HG03039 (cell line): Measurements from ENCODE around the gene LENG8.

Source experiments
- ATAC-seq: cut with Tn5 transposase; IDR thresholded peaks from one replicate; pipeline ENCODE4 v1.9.1; 2021; ENCODE audit warnings: mild to moderate bottlenecking, moderate library complexity; ENCODE audit not compliant: unreplicated experiment

Gene LENG8

DNA sequence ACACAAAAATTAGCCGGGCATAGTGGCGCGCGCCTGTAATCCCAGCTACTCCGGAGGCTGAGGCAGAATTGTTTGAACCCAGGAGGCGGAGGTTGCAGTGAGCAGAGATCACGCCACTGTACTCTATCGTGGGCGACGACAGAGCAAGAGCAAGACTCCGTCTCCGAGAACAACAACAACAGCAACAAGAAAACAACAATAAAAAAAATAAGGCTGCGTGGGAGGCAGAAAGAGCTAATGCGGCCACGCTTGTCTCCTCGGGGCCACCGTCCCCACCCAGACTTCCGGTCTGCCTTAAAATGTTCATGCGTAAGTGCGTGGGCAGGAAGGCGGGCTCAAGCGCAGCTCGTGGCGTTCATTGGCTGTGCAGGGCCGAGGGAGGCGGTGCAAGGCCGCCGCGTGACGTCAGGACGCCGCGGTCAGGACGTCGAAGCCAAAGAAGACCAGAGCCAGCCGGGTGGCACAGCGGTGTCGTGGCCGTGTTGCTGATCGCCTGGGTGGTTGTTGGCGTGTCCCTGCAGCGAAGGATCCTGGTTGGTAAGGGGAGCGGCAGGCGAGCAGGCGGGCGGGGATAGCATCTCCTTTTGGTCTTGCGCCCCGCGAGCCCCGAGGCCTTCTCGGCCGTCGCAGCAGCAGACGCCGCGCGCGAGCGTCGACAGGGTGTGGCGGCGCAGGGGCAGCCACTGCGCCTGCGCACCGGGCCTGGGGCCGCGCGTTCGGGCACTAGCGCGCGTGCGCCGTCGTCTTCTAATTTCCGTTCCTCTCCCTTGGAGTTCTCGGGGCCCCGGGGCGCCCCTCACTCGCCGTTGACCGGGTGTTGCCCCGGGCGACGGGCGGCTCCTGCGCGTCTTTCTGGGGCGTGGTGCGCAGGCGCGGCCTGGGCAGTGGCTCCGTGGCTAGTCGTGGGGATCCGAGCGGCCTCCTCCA, at the start of gene LENG8:
Gene LENG8, plus strand, starts transcription at position 426 of the 927 bp plus-strand sequence. CDS start 2,146 bp downstream, outside the sequence.
- ATAC-seq: peak; percentile 85

- ATAC-seq: no peak
These were observed 48.1 kb upstream of the LENG8 start for GRCh38 chr19:54400913-54401312.

DNA sequence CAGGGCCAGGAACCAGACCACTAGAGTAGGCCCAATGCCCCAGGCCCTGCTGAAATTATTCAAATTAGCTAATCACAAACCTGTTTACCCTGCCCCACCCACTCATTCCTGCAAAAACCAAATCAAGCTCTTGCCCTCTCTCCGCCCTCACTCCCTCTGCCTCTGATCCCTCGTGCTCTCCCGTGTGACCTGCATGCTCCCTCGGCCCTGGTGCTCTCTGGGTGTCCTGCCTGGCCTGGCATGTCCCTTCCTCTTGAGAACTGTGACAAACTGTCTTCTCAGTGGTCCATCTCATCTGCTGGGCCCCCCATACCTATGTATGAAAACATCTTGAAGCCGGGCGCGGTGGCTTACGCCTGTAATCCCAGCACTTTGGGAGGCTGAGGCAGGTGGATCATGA, 45.9 kb upstream of the LENG8 start:
- no peak for ATAC-seq

- no peak for ATAC-seq
These were observed 43.4 kb upstream of the LENG8 start for GRCh38 chr19:54405628-54406027.

GRCh38 chr19:54407780-54408179, 41.2 kb upstream of the LENG8 start:
- no peak for ATAC-seq

DNA sequence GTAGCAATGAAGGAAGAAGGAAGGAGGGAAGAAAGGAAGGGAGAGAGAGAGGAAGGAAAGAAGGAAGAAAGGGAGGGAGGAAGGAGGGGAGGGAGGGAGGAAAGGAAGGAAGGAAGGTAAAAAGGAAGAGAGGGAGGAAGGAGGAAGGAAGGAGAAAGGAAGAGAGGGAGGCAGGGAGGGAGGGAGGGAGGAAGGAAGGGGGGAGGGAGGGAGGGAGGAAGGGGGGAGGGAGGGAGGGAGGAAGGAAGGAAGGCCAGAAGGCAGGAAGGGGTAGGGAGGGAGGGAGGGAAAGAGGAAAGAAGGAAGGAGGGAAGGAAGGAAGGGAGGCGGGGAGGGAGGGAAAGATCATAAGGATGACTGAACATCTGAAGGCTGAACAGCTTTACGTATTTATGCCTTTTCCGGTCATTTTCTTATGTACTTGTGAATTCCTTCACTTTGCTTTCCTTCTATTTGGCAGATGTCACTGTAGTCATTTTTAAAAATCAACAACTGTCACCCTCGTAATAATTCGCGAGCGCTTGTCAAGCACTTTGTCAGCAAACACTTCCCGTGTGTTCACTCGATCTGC, 40.5 kb upstream of the LENG8 start:
- no peak for ATAC-seq

- no peak for ATAC-seq
These were observed 38.0 kb upstream of the LENG8 start for GRCh38 chr19:54411033-54411432.

DNA sequence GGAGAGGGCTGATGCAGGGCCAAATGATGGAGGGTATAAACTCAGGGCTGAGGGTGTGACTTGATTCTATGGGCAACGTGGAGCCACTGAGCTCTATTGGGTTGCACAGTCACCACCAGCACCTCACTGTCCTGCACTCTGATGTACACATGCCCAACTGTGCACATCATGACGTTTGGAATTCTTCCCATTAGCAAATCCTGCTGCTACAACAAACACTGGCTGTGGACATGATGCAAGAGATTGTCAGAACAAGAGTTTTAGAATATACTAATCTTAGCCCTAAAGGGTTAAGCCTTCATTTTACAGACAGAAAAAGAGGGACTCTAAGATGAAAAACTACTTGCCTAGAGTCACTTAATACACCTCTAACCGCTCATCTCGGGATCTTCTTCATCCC, 36.1 kb upstream of the LENG8 start:
- ATAC-seq: no peak

DNA sequence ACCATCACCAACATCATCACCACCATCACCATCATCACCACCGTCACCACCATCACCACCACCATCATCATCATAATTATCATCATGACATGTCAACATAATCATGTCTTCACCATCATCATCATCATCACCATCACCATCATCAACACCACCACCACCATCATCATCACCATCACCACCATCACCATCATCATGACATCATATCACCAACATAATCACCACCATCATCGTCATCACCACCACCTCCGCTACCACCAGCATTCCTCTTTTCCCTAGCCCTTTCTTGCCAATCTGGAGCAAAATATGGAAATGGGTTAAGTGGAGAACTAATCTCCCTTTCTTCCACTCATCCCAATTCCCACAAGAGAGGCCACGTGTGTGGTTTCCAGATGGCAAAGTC, 34.8 kb upstream of the LENG8 start:
- no peak for ATAC-seq

- ATAC-seq: no peak
These were observed 33.6 kb upstream of the LENG8 start, which contains the start of gene TTYH1 for GRCh38 chr19:54415208-54415900. Gene TTYH1 (plus strand): TSS chr19:54415464. CDS start chr19:54415553, 89 bp downstream.

DNA sequence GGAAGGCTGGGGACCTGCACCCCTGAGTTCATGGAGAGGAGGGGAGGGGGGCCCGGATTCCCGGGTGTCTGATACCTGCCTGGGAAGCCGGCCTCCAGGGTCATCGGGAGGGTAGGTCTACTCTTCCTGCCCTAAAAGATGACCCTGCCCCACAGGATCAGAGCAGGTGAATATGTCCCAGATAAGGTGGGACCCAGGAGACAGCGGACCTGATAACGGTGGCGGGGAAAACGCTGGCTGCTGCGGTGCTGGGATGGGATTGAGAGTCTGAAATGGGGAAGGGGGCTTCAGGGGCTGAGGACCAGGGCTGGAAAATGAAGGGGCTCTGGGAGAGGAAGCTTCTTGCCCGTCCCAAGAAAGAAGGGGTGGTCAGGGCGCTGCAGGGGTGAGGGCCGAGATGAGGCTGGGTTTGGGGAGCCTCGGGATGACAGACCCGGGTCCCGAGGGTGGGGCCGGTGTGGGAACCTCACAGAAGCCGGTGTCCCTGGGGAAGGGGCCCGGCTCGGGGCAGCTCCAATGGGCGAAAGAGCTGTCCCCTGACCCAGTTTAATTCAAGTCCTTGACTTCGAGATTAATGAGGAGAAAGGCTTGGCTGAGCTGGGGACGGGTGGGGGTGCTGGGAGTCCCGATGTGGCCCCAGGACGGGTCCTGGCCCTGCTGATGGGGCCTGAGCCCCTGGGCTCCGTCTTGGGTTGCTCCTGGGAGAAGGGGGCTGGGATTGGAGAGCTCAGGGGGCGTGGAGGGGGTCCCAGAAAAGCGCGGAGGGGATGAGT, 32.9 kb upstream of the LENG8 start:
- no peak for ATAC-seq

DNA sequence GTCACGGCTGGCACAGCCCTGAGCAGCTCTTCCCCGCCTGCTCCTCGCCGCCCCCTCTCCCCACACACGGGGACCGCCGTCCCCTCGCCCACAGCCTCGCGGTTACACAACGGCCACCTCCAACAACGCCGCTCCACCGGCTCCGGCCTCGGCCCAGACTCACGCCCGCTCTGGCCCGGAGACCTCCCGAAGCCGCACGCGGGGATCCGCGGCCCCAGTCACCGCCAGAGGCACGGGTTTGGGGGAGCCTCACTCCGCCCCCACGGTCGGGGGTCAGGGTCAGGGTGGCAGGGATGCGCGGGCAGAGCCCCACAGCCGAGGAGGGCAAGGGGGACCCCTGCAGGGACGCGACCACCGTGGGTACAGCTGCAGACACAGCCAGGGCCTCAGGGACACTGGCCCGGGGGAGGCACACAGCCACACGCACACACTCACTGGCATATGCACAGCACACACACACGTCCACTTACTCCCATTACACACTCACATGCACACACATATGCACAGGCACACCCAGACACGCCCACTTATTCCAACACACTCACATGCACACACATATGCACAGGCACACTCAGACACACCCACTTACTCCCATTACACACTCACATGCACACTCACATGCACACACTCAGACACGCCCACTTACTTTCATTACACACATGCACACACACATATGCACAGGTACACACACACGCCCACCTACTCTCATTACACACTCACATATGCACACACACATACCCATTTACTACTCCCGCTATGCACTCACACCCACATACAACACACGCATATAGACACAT, 32.1 kb upstream of the LENG8 start:
- ATAC-seq: no peak

DNA sequence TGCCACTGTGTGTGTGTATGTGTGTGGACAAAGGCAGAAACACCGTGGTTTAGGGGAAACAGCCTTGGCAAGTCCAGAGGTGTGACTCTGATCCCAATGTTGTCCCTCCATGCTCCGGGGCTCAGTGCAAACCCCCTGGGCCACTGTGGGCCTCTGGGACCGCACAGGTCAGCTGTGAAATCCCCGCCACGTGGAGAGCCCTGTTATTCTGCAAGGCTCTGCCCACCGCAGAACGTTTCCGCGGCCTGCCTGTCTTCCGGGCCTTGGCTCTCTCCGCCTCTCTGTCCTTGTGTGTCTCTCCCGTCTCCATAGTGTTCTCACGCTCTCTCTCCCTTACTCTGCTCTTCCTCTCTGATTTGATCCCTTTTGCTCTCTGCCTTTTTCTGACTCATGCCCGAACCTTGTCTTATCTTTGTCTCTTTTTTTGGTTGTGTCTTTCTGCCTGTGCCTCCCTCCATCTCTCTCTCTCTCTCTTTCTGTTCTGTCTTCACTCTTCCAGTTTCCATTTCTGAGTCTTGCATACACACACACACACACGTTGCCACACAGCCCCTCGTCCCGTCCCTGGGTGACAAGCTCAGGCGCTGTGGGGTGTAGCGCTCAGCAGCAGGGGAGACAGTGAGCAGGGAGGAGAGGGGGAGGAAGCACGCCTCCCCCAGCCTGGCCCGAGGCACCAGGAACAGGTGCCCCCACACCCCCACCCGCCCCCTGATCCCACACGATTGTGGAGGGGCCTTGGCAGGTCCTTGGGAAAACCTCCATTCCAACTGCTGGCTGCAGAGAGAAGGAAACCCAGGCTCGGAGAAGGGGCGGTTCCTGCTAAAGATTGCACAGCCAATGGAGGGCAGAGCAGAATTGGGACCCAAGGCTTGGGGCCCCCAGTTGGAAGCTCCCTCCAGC, 30.7 kb upstream of the LENG8 start:
- ATAC-seq: no peak

DNA sequence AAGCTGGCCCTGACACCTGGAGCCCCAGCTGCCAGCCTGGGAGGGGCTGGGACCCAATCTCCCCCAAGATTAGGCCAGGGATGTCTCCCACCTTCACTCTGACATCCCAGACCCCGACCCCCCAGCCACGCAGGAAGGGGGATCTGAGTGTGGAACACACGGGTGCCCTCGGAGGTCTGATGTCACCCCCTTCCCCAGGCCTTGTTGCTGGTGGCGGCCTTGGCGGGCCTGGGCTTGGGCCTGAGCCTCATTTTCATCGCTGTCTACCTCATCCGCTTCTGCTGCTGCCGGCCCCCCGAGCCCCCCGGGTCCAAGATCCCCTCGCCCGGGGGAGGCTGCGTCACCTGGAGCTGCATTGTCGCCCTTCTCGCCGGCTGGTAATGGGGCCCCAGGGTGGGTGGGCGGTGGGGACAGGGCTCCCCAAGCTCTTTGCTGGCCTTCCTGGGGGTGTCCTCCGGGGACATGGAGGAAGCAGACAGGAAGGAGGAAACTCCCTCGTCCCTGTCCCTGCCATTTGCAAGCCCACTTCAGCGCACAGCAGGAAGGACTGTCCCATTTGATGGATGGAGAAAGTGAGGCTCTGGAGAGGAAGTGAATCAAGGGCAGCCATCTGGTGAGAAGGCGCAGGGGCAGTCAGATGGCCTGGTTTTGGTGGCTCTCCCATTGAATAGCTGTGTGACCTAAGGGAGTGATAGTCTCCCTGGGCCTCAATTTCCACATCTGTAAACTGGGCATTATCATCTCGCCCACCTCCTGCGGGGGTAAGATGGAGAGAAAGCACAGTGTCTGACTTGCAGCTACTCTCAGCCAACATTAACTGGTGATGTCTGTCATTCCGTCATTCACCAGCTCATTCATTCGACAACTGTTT, 29.8 kb upstream of the LENG8 start:
- no peak for ATAC-seq

- ATAC-seq: no peak
These were observed 29.0 kb upstream of the LENG8 start for GRCh38 chr19:54420068-54420382.

- no peak for ATAC-seq
These were observed 28.4 kb upstream of the LENG8 start for GRCh38 chr19:54420383-54421168.

GRCh38 chr19:54421169-54421516, 27.9 kb upstream of the LENG8 start:
- ATAC-seq: no peak

GRCh38 chr19:54421521-54421920, 27.5 kb upstream of the LENG8 start:
- no peak for ATAC-seq
